Loucy (cell line): ENCODE results near the gene MPHOSPH9.

Experiments
- H2AFZ ChIP-seq: fragments of 200-600 bp; sonication (generic); 2 replicates; pipeline ENCODE4 v1.6.0; 2016; ENCODE audit warnings: antibody characterized with exemption, mild to moderate bottlenecking, low read length, moderate library complexity
- H3F3A ChIP-seq: fragments of 200-600 bp; 2 replicates; pipeline ENCODE4 v1.6.0; 2016; ENCODE audit warnings: antibody characterized with exemption, low read depth, mild to moderate bottlenecking
- H3K27me3 ChIP-seq: fragments of 200-600 bp; sonication (generic); 2 replicates; pipeline ENCODE4 v1.6.1; 2014; ENCODE audit warnings: low read length, mild to moderate bottlenecking; ENCODE audit not compliant: insufficient read depth, poor library complexity, severe bottlenecking
- H3K36me3 ChIP-seq: fragments of 200-600 bp; sonication (generic); 2 replicates; pipeline ENCODE4 v1.6.1; 2016; ENCODE audit warnings: low read length; ENCODE audit not compliant: insufficient read depth
- H3K4me1 ChIP-seq: fragments of 200-600 bp; sonication (generic); 2 replicates; pipeline ENCODE4 v1.5.1; 2014; ENCODE audit warnings: low read length, mild to moderate bottlenecking; ENCODE audit not compliant: insufficient read depth, poor library complexity, severe bottlenecking
- H3K4me2 ChIP-seq: fragments of 200-600 bp; sonication (generic); 2 replicates; pipeline ENCODE4 v1.6.0; 2014; ENCODE audit warnings: antibody characterized with exemption, low read length, low read depth, mild to moderate bottlenecking; ENCODE audit not compliant: poor library complexity, severe bottlenecking
- H3K4me3 ChIP-seq: fragments of 200-600 bp; sonication (generic); 2 replicates; pipeline ENCODE4 v1.5.1; 2014; ENCODE audit warnings: low read length, mild to moderate bottlenecking, mixed read lengths; ENCODE audit not compliant: poor library complexity, severe bottlenecking
- H3K79me2 ChIP-seq: fragments of 200-600 bp; sonication (generic); 2 replicates; pipeline ENCODE4 v1.6.1; 2014; ENCODE audit warnings: low read length; ENCODE audit not compliant: insufficient read depth
- H3K9ac ChIP-seq: fragments of 200-600 bp; sonication (generic); 2 replicates; pipeline ENCODE4 v1.6.0; 2014; ENCODE audit warnings: mild to moderate bottlenecking, low read depth, low read length, moderate library complexity; ENCODE audit not compliant: poor library complexity, severe bottlenecking
- H3K9me2 ChIP-seq: fragments of 200-600 bp; sonication (generic); replicated peaks from 2 replicates; pipeline ENCODE4 v1.6.1; 2016; ENCODE audit warnings: low read depth, low read length, mixed read lengths
- H3K9me3 ChIP-seq: fragments of 200-600 bp; sonication (generic); 2 replicates; pipeline ENCODE4 v1.6.1; 2014; ENCODE audit warnings: mild to moderate bottlenecking, antibody characterized with exemption, low read length, low read depth; ENCODE audit not compliant: insufficient read depth
- H4K20me1 ChIP-seq: fragments of 200-600 bp; sonication (generic); 2 replicates; pipeline ENCODE4 v1.6.0; 2014; ENCODE audit warnings: antibody characterized with exemption, low read length, mild to moderate bottlenecking; ENCODE audit not compliant: insufficient read depth, poor library complexity, severe bottlenecking
- CTCF ChIP-seq: fragments of 200-600 bp; sonication (generic); conservative IDR thresholded peaks from 2 replicates; pipeline ENCODE4 v1.5.1; 2014; ENCODE audit warnings: mild to moderate bottlenecking, antibody characterized with exemption, low read length
- EZH2phosphoT487 ChIP-seq: fragments of 200-600 bp; IDR thresholded peaks from 2 replicates; pipeline ENCODE4 v1.6.1; 2018; ENCODE audit warnings: antibody characterized with exemption, mild to moderate bottlenecking, moderate library complexity, borderline replicate concordance

MPHOSPH9 gene

DNA sequence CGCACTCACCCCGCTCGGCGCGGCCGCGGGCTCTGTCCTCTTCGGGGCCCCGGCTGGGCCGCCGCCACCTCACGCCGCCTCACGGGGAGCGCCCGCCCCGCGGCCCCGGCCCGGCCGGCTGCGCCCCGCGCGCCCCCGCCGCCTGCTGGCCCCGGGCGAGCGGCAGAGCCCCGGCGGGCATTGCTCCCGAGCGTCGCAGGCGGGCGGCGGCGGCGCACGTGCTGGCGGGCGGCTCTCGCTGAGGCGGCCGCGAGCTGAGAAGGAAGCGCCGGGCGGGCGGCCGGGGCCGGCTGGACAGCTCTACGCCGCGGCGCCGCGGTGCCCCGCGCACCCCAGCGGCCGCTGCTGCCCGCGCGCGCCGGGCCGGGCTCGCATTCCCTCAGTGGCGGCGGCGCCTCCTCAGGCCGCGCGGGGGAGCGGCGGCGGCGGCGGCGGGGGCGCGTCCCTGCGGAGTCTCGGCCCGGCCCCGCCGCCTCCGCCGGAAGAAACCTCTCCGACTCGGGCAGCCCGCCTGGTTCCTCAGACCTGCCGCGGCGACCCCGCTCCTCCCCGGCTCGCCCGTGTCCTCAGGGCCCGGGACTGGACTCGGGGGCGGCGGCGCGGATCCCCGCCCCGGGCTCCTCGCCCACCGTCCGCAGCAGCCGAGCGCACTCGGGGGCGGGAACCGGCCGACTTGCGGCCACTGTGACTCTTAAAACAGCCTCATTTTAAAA is 82.0 kb downstream of the MPHOSPH9 start, which contains the start of gene PITPNM2:
PITPNM2 (minus strand) TSS at position 347 of the 713 bp plus-strand sequence. CDS start 116,500 bp downstream, outside the sequence.
- TF ChIP-seq EZH2phosphoT487 (no peak), CTCF (no peak)
- Histone ChIP-seq H3K36me3 (peaks cover 13% of the 10 kb centered on the region; the same call in 1 of the 2 replicates), H3K4me3 (peak within 1 kb of the TSS; percentile 64), H3F3A (peaks cover 4% of the 10 kb centered on the region; the same call in 1 of the 2 replicates), H3K4me2 (peak within 1 kb of the TSS; percentile 49), H3K9ac (no peak within 1 kb of the TSS), H3K9me3 (no peaks in the 10 kb centered on the region), H3K27me3 (peaks cover 10% of the 10 kb centered on the region), H3K79me2 (no peaks in the 10 kb centered on the region), H3K4me1 (no peaks in the 10 kb centered on the region), H4K20me1 (no peaks in the 10 kb centered on the region), H3K9me2 (no peaks in the 10 kb centered on the region), H2AFZ (no peak within 1 kb of the TSS)

DNA sequence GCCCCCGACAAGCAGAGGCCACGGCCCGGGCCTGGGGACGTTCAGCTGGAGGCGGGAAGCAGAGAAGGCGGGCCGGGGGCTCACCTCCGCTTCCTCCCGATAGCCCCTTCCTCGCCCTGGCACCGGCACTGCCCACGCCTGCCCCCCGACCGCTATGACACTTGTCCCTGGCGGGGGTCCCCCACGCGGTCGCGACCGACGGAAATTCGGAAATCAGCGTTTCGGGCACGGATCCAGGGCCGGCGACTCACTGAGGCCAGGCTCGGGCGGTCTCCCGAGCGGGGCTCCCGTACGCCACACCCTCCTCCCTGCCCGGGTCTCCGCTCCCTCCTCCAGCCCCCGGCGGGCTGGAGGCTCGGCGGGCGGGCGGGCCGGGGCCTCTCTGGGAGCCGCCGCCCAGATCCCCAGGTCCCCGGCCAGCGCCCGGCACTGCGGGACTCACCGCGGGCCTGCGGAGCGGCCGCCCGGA is 82.6 kb downstream of the MPHOSPH9 start:
- no peaks in the 10 kb centered on the region for H4K20me1 ChIP-seq
- H3K27me3 ChIP-seq: peaks cover 10% of the 10 kb centered on the region
- H3K4me1 ChIP-seq: no peaks in the 10 kb centered on the region
- peak overlapping the region; percentile 49 for H3K4me2 ChIP-seq
- no peak overlapping the region for H3K9ac ChIP-seq
- peaks cover 7% of the 10 kb centered on the region; the same call in 1 of the 2 replicates for H3K36me3 ChIP-seq
- H3K9me2 ChIP-seq: no peaks in the 10 kb centered on the region
- H3K4me3 ChIP-seq: peak overlapping the region; percentile 50
- H3K79me2 ChIP-seq: no peaks in the 10 kb centered on the region
- H3F3A ChIP-seq: peaks cover 4% of the 10 kb centered on the region; the same call in 1 of the 2 replicates
- no peak for TF ChIP-seq CTCF
- TF ChIP-seq EZH2phosphoT487: no peak
- no peak overlapping the region for H2AFZ ChIP-seq
- H3K9me3 ChIP-seq: no peaks in the 10 kb centered on the region

- Histone ChIP-seq H3K4me3 (no peak overlapping the region), H2AFZ (no peak overlapping the region), H3K27me3 (peaks cover 10% of the 10 kb centered on the region), H3K9me3 (no peaks in the 10 kb centered on the region), H3F3A (peaks cover 4% of the 10 kb centered on the region; the same call in 1 of the 2 replicates), H3K36me3 (peaks cover 5% of the 10 kb centered on the region; the same call in 1 of the 2 replicates), H3K9ac (no peak overlapping the region), H3K4me2 (peak overlapping the region; percentile 49), H3K9me2 (no peaks in the 10 kb centered on the region), H4K20me1 (no peaks in the 10 kb centered on the region), H3K4me1 (no peaks in the 10 kb centered on the region), H3K79me2 (no peaks in the 10 kb centered on the region)
- no peak for TF ChIP-seq CTCF
- TF ChIP-seq EZH2phosphoT487: no peak
These were observed 83.3 kb downstream of the MPHOSPH9 start for GRCh38 chr12:123149501-123150274.
